ENCODE data around the gene DEFB114.
"Not testable (repeated sequence)": the region's sequence is repeated elsewhere in the genome, so short reads cannot be mapped to it uniquely, and the experiment has no call there.

The DEFB114 gene, protein sequence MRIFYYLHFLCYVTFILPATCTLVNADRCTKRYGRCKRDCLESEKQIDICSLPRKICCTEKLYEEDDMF

DNA sequence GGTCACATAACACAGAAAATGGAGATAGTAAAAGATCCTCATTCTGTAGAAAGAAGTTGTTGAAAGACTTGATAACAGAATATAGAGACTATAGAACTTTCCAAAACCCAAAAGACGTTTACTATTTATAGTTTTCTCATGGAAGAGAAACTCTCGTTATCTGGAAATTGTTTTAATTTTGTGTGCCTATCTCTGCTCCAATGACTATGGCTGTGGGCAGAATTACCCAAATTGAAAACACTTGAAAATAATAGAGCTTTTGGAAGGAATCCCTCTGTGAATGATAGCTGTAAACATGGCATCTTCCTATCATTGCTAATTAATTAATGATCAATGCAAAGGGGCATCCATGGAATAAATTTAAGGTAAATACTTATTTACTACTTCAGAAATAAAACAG, at the start of gene DEFB114:
TSS of gene DEFB114 (minus strand) at position 101 of the 400 bp plus-strand sequence. CDS start at position 42, 59 bp downstream.
- no peak for DNase-seq

DNA sequence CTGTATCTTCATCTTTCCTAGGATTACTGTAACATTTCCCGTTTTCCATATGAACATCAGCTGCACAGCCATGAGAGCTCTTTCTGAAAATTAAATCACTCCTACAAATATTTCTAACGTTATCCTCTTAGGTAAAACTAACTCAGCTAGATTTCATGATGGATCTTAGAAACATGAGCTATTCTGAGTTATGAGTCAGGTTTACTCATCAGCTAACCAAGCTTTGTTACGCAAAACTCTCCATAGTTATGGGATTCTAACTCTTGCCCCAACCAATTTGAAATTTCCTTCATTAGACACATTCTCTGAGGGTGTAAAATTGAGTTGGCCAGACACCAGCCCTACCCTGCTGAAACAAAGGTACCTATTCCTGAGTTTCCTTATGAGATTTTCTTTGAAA, 43.9 kb upstream of the DEFB114 start:
- DNase-seq: no peak

- DNase-seq: no peak
Measured at GRCh38 chr6:50003139-50003538, 39.2 kb upstream of the DEFB114 start.

- DNase-seq: no peak
Measured at GRCh38 chr6:49995278-49995677, 31.3 kb upstream of the DEFB114 start.

GRCh38 chr6:49988900-49989299, 24.9 kb upstream of the DEFB114 start:
- DNase-seq: no peak

DNA sequence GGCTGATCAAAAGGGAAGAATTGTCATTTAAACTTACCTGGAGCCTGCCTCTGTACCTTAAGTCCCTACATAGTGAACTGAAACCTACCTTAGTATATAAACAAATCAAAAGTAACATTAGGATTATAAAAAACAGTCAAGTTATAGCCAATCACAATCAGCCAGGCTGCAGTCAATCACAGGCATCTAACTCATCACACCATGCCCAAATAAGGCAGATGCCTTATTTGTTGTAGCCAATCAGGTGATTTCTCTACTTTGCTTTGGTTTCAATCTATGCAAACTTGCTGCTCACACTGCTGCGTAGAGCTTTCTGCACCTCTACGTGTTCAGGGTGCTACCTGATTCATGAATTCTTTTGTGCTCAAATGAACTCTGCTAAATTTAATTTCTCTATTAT, 23.8 kb upstream of the DEFB114 start:
- DNase-seq: no peak

DNA sequence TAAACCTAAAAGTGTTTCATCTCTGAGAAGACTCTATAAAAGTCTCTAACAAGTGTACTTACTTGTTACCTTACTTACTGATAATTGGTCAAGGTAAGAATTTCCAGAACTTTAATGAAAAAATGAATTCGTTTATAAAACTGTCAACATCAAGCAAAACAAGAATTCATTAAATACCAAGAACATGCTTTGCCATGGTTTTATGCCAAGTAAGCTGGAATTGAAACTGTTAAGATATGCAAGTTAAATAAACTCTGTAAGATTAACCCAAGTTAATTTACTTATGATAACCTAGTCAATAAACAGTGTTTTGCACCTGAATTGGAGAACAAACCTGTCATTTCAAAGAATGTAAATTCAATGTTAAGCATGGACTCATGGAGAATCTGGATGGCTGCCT, 22.6 kb upstream of the DEFB114 start:
- DNase-seq: no peak

GRCh38 chr6:49982046-49982445, 18.1 kb upstream of the DEFB114 start:
- no peak for DNase-seq

DNA sequence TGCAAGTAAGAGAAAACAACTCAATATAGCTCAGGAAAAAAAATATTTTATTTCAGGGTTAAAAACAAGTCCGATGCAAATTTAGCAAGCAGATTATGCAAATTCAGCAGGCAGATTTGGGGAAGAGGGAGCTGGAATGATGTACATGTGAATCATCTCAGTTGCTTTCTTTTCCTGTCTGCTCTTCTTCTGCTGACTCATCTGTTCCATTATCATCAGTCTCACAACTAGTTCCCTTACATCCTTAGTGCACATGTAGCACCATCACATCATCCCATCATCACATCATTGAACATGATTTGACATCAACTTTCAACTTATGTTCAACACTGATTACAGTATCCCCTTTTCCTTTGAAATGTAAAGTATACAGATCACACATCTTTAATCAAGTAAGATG, 16.9 kb upstream of the DEFB114 start:
- DNase-seq: no peak

- DNase-seq: no peak
Measured at GRCh38 chr6:49979584-49979983, 15.6 kb upstream of the DEFB114 start.

DNA sequence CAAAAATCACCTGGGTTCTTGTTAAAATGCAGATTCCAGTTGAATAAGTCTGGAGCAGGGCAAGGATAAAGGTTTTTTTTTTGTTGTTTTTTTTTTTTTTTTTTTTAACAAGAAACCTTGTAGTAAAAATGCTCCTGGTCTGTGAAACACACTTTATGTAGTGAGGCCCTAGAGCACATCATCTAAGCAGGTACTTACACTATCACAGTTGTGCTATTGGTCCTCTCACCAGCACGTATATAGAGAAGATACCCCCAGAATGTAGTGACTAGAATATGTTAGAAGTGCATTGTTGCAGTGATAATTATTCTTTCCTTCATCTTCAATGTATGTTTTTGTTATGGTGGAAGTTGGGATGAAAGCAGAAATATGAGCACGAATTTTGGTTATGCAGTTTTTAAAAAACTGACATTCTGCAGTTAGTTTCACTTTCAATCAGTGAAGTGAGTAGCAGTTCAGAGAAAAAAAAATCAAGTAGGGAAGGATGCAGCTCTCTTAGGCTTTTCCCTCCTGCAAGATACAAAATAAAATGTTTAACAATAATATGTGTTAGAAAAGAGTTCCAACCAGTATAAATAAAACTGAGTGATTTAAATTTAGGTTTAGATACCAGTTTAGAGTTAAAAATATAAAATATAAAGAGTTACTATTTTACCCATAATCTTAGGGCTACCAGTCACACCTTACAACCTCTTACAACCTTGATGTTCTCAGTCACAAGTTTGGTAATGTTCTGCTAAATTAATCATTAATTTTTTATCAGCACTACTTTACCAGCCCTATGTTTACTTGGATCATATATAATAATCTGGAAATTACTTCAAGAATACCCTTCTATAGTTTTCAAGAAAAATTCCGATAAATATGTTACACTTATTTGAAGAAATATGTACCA, 14.6 kb upstream of the DEFB114 start:
- DNase-seq: no peak

DNA sequence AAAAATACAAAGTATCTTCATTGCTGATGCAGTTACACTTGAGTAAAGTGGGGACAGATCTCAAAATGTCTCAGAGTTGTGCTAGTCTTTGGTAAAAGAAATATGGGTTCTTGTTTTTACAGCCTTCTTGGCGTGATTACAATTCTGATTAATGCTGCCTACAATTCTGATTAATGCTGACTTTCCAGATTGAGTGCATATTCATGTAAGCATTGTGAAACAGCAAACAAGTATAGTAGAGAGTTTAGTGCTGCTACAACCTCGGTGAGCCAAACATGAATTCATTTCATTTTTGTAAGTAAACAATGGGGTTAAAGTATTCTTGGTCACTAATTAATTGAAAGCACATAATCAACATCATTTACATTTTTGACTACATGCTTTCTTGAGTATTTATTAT, 5.6 kb upstream of the DEFB114 start, which contains the start of gene DEFB113:
TSS of gene DEFB113 (minus strand) at position 21 of the 400 bp plus-strand sequence. CDS start at position 21, 0 bp downstream.
- DNase-seq: no peak

- no peak for DNase-seq
Measured at GRCh38 chr6:49966823-49967222, 2.9 kb upstream of the DEFB114 start.

DNA sequence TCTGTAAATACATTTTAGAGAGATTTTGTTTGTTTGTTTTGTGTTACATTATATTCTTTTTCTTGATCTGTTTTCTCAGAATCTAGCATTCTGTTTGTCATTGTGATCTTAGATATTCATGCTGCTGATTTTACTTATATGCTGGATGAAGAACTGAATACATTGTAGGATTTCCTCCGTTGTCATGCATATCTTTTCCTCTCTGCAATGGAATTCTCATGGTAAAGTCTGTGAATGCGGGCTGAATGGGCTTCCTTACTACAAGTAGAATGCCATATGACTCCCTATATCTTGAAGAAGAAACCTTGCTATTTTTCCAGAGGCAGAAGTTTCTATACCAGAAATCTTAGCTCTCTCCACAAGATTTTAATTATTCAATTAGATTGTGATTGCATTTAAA, 2.4 kb upstream of the DEFB114 start:
- DNase-seq: no peak

DNA sequence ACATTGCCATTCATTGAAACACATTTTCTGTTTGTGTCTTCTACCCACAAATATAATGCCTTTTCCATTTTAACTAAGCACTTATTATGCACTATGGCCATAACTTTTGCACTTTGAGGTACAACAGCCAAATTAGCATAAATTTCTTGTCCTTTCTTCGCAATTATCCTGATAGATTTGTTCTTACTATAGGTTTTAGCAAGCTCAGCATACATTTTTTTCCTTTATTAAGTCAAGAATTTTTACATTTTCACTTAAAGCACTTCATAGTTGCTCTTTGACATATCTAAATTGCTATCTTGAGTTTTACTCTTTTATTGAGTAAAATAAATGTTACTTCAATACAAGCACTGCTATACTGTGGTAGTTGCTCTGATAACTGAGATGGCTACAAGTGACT, 5.8 kb downstream of the DEFB114 start:
- DNase-seq: no peak

- DNase-seq: no peak
Measured at GRCh38 chr6:49955847-49956246, 8.1 kb downstream of the DEFB114 start.

DNA sequence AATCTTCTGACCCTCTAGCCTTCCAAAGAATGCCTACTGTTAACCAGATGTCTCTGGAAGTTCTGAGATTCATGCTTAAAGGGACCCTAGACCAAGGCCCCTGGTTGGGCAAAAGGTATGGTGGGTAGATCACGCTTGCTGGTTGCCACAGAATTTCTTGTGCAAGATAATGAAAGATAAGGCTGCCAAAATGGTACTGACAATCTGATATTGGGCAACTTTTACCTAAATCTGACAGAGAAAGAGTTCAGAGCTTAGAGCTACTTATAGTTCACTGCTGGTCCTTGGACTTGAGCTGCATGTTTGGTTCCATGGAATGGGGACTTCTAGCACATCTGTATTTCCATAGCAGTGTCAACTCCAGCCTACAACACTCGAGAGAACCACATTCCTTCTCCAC, 12.0 kb downstream of the DEFB114 start:
- no peak for DNase-seq

DNA sequence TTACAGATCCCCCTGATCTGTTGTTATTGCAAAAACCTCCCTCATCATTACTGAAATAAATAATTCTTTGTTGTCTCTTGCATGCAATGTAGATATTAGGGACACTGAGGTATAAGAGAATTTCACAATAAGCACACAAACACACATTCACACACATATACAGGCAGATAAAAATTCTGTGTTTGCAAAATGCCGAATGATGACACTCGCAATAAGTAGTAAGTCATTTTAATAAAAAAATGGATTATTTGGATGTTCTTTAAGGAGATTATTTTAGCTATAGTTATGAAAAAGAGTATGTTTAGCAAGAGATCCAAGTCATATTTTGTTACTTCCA, 13.6 kb downstream of the DEFB114 start:
- no peak for DNase-seq

- no peak for DNase-seq
Measured at GRCh38 chr6:49949062-49949461, 14.9 kb downstream of the DEFB114 start.

DNA sequence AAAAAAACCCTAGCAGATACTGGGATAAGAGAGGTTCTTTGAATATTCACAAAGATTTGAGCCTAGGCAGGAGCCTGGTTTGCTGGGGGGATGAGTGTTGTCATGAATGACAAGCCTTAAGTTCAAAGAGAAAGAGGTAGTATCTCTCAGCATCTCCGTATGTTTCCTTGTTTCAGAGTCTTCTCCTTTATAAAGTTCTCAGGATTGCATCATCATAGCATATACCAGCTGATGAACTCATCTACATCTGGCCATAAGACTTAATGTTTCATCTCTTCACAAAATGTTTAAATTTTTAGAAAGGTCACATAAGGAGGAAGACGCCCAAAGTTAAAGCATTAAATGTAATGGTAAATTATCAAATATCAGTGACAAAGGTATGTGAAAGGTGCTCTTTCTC, 17.1 kb downstream of the DEFB114 start:
- DNase-seq: no peak

GRCh38 chr6:49944068-49944467, 19.9 kb downstream of the DEFB114 start:
- DNase-seq: not testable (repeated sequence)

GRCh38 chr6:49939993-49940498, 23.9 kb downstream of the DEFB114 start:
- no peak for DNase-seq

GRCh38 chr6:49937811-49938210, 26.2 kb downstream of the DEFB114 start:
- no peak for DNase-seq

- no peak for DNase-seq
Measured at GRCh38 chr6:49937017-49937416, 26.9 kb downstream of the DEFB114 start.

DNA sequence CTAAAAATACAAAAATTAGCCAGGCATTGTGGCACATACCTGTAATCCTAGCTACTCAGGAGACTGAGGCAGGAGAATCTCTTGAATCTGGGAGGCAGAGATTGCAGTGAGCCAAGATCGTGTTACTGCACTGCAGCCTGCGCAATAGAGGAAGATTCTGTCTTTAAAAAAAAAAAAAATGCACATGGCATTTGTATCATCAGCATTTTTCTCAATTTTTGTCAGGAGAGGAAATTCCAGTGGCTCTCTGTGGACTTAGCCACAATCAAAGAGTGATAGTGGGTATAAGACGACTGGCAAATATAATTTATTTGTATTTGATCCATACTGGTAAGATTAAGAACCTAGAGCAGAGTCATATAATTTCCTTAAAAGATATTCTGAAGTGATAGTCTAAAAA, 28.6 kb downstream of the DEFB114 start:
- no peak for DNase-seq

Data from SHP77 (cell line).